Endodermal cell (in vitro differentiated cells): ENCODE data around the gene C18orf32. TPM values are rescaled to one million over a fixed set of nuclear protein-coding genes. Genes with fewer than 3 reads are reported as not detected.
A peak's percentile ranks its signal among the peaks of the same experiment; 100 is the strongest.

ENCODE experiments used
- DNase-seq: peaks from one replicate; pipeline ENCODE4 v3.0.0-alpha.2; 2017
- H3K27ac ChIP-seq: 2 replicates; pipeline ENCODE4 v1.5.1; 2013; ENCODE audit warnings: mild to moderate bottlenecking, low read depth, low read length, moderate library complexity
- H3K27me3 ChIP-seq: 2 replicates; pipeline ENCODE4 v1.6.1; 2013; ENCODE audit warnings: mild to moderate bottlenecking, low read length, moderate library complexity; ENCODE audit not compliant: insufficient read depth, control insufficient read depth, poor library complexity, severe bottlenecking
- H3K36me3 ChIP-seq: 2 replicates; pipeline ENCODE4 v1.7.0; 2013; ENCODE audit warnings: mild to moderate bottlenecking, low read length, moderate library complexity; ENCODE audit not compliant: control insufficient read depth, insufficient read depth
- H3K4me1 ChIP-seq: one replicate; pipeline ENCODE4 v1.7.0; 2013; ENCODE audit warnings: low read length; ENCODE audit not compliant: control insufficient read depth, insufficient read depth
- H3K4me3 ChIP-seq: 2 replicates; pipeline ENCODE4 v1.5.1; 2013; ENCODE audit warnings: mild to moderate bottlenecking, low read length, moderate library complexity
- H3K9ac ChIP-seq: 2 replicates; pipeline ENCODE4 v1.6.1; 2013; ENCODE audit warnings: mild to moderate bottlenecking, low read length, moderate library complexity; ENCODE audit not compliant: poor library complexity, severe bottlenecking; ENCODE audit errors: extremely low read depth
- H3K9me3 ChIP-seq: 2 replicates; pipeline ENCODE4 v1.6.1; 2013; ENCODE audit warnings: mild to moderate bottlenecking, low read length, moderate library complexity; ENCODE audit not compliant: control insufficient read depth
- H3K27ac Mint-ChIP-seq: 2 replicates; pipeline ENCODE4 v1.8.0; 2020; ENCODE audit warnings: mixed read lengths
- H3K27me3 Mint-ChIP-seq: 2 replicates; pipeline ENCODE4 v1.8.0; 2021; ENCODE audit warnings: mild to moderate bottlenecking, mixed read lengths; ENCODE audit not compliant: insufficient read depth
- H3K36me3 Mint-ChIP-seq: 2 replicates; pipeline ENCODE4 v1.8.0; 2020; ENCODE audit warnings: low read depth, mixed read lengths
- H3K4me1 Mint-ChIP-seq: 2 replicates; pipeline ENCODE4 v1.8.0; 2020; ENCODE audit warnings: mixed read lengths
- H3K4me3 Mint-ChIP-seq: 2 replicates; pipeline ENCODE4 v1.8.0; 2020; ENCODE audit warnings: mild to moderate bottlenecking, moderate library complexity, mixed read lengths
- H3K9me3 Mint-ChIP-seq: 2 replicates; pipeline ENCODE4 v1.8.0; 2020; ENCODE audit warnings: mild to moderate bottlenecking, mixed read lengths
- WGBS, 2 experiments: methylation state at CpG; one replicate each; pipeline versions ENCODE4 v1.1.5 to v1.1.7; 2013; ENCODE audit warnings: missing lambda C conversion rate in 2 of 2, mixed read lengths in 1 of 2; ENCODE audit not compliant: insufficient coverage in 1 of 2, insufficient read length in 1 of 2; 5-methylcytosine and 5-hydroxymethylcytosine counted together
- total RNA-seq, 2 donors: library from RNA; stranded (reverse); fragmentation: NEBNext Ultra II Directional in 1 of 2; extraction: Animal tissue kit (Norgen Biotek cat#: 25700) in 1 of 2; gene quantifications; 2 replicates in 1 of 2; 3 replicates in 1 of 2; pipeline ENCODE4 v1.2.1, GENCODE V29; 2021
- TF ChIP-seq, protein P1 (sequence below): fragments of 200-600 bp; sonication (generic); conservative IDR thresholded peaks from 2 replicates; pipeline ENCODE4 v1.5.0; 2021; ENCODE audit warnings: antibody characterized with exemption, mild to moderate bottlenecking

The C18orf32 gene
- total RNA-seq, 2 donors from 2014 or later: 31.4 to 32.9 TPM

DNA sequence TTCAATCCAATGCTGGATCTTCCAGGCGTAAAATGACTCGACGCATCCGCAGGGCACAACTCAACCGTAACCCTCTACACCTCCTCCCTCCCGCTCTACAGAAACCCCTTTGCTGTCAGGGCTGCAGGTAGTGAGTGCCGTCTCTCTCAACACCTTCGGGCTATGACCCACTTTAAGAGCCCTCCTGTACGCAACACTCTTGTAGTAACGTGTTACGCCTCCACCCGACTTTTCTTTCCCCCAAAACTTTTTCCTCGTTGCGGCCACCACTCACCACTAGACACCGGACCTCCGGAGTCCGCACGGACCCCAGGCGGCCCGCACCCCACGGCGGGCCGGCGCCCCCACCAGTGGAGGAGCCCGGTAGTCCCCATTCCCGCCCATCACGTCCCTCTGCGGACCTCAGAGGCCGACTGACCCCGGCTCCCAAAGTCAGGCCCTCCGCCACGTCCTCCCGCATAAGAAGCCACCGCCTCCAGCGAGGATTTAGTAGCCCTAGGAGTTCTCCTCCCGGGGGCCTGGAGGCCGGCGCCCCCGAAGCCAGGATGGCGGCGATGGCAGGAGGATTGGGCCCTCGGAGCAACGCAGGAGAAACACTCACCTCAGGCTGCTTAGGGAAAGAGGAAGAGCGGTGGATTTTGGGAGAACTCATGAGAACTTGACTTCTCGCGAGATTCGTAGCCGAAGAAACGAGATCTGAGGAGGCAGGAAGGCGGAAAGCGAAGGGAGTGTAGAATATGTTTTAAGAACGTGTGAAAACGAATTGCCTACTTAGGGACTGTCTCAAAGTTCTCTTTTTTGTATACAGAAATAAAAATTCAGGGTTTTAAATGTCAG, 5.0 kb upstream of the C18orf32 start, which contains the start of gene RPL17:
Gene RPL17, minus strand, starts transcription at position 609 of the 837 bp plus-strand sequence.
- Mint-ChIP-seq H3K4me3 (peak within 1 kb of the TSS; percentile 100), H3K4me1 (peaks cover 72% of the 10 kb centered on the region)

DNA sequence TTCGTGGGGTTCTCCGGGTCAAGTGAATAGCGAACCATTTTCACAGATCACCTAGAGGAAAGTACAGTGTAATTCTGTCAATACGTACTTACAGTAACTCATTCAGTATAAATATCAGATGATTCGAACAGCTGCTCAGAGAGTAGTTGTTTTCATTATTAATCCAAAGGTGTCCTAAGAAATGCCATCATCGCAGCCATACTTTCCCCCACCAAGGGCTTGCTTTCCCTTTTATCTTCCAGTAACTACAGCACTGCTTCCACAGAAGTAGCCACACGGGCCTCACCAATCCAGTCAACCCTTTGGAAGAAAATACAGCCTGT, 4.5 kb upstream of the C18orf32 start:
- Histone ChIP-seq H3K27me3 (no peaks in the 10 kb centered on the region), H3K9me3 (no peaks in the 10 kb centered on the region), H3K27ac (peak overlapping the region; percentile 94), H3K9ac (peak overlapping the region; percentile 99), H3K36me3 (peaks cover 42% of the 10 kb centered on the region), H3K4me3 (peak overlapping the region; percentile 90), H3K4me1 (peaks cover 13% of the 10 kb centered on the region)
- no peak for DNase-seq
- Mint-ChIP-seq H3K27ac (peak overlapping the region; percentile 98), H3K27me3 (no peaks in the 10 kb centered on the region), H3K36me3 (peaks cover 48% of the 10 kb centered on the region), H3K9me3 (no peaks in the 10 kb centered on the region), H3K4me1 (peaks cover 70% of the 10 kb centered on the region), H3K4me3 (peak overlapping the region; percentile 100)
- 4 to 7% methylated on average over 5 to 7 of the region's 7 CpGs for WGBS, 2 experiments
- TF ChIP-seq, protein P1, sequence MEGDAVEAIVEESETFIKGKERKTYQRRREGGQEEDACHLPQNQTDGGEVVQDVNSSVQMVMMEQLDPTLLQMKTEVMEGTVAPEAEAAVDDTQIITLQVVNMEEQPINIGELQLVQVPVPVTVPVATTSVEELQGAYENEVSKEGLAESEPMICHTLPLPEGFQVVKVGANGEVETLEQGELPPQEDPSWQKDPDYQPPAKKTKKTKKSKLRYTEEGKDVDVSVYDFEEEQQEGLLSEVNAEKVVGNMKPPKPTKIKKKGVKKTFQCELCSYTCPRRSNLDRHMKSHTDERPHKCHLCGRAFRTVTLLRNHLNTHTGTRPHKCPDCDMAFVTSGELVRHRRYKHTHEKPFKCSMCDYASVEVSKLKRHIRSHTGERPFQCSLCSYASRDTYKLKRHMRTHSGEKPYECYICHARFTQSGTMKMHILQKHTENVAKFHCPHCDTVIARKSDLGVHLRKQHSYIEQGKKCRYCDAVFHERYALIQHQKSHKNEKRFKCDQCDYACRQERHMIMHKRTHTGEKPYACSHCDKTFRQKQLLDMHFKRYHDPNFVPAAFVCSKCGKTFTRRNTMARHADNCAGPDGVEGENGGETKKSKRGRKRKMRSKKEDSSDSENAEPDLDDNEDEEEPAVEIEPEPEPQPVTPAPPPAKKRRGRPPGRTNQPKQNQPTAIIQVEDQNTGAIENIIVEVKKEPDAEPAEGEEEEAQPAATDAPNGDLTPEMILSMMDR: no peak

More for the DNA sequence above, 5.0 kb upstream of the C18orf32 start, which contains the start of gene RPL17:
- Histone ChIP-seq H3K27ac (peak within 1 kb of the TSS; percentile 94), H3K9me3 (no peaks in the 10 kb centered on the region), H3K4me1 (peaks cover 14% of the 10 kb centered on the region), H3K36me3 (peaks cover 42% of the 10 kb centered on the region), H3K9ac (peak within 1 kb of the TSS; percentile 99), H3K27me3 (no peaks in the 10 kb centered on the region), H3K4me3 (peak within 1 kb of the TSS; percentile 90)
- Mint-ChIP-seq H3K9me3 (no peaks in the 10 kb centered on the region), H3K36me3 (peaks cover 48% of the 10 kb centered on the region), H3K27me3 (no peaks in the 10 kb centered on the region), H3K27ac (peak within 1 kb of the TSS; percentile 98)
- TF ChIP-seq, protein P1: no peak
- peak; percentile 95 for DNase-seq
- 0 to 1% methylated on average over 33 to 53 of the region's 53 CpGs for WGBS, 2 experiments

DNA sequence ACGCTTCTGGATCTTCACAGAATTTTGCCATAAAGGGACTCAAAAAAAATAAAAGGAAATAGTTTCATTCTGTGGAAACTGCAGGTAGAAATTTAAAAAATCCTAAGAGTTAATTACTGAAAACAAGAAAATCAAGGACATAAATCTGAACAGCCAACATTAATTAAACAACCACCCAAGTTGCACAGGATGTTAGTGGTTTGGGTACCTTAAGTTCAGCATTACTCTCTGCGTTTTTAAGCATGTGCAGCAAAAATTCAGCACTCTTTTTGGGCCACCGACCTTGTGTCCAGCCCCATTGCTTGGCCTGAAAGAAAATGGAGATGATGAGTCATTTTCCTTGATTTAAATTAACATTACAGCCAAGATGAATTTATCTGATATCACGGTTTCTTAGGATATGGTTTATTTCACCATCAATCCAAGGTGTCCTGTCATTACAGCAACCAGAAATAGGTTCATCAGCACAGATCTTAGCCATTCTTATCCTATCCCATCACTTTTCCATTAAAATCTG, 3.3 kb upstream of the C18orf32 start:
- WGBS, 2 experiments: 85 to 100% methylated on average over 1 to 4 of the region's 4 CpGs
- DNase-seq: no peak
- H3K27ac ChIP-seq: no peak overlapping the region
- H3K4me1 ChIP-seq: peaks cover 9% of the 10 kb centered on the region
- H3K27me3 ChIP-seq: no peaks in the 10 kb centered on the region
- H3K36me3 ChIP-seq: peaks cover 42% of the 10 kb centered on the region
- TF ChIP-seq, protein P1: no peak
- H3K9ac ChIP-seq: peak overlapping the region; percentile 99
- no peaks in the 10 kb centered on the region for H3K27me3 Mint-ChIP-seq
- H3K4me3 ChIP-seq: peak overlapping the region; percentile 90
- H3K9me3 Mint-ChIP-seq: no peaks in the 10 kb centered on the region
- H3K4me1 Mint-ChIP-seq: peaks cover 65% of the 10 kb centered on the region
- H3K36me3 Mint-ChIP-seq: peaks cover 50% of the 10 kb centered on the region
- H3K9me3 ChIP-seq: no peaks in the 10 kb centered on the region
- H3K27ac Mint-ChIP-seq: peak overlapping the region; percentile 98
- H3K4me3 Mint-ChIP-seq: peak overlapping the region; percentile 100
